GM12878 (cell line): ENCODE measurements around the gene CIAPIN1.

Experiments
- ATF2 ChIP-seq: IDR thresholded peaks from 2 replicates; pipeline ENCODE4 v1.6.1; 2012; ENCODE audit warnings: low read length, inconsistent platforms
- ATF3 ChIP-seq: IDR thresholded peaks from 2 replicates; pipeline ENCODE4 v1.6.1; 2011; ENCODE audit warnings: low read depth, mild to moderate bottlenecking, low read length, moderate library complexity, borderline replicate concordance; ENCODE audit errors: extremely low read depth
- CEBPB ChIP-seq, 2 experiments: fragments of 150-350 bp in 1 of 2; IDR thresholded peaks; 2 replicates each; pipeline ENCODE4 v1.6.1; 2012 to 2014; ENCODE audit warnings: low read depth in 2 of 2, low read length in 2 of 2, borderline replicate concordance in 1 of 2, inconsistent platforms in 1 of 2
- EZH2 ChIP-seq: IDR thresholded peaks from 2 replicates; pipeline ENCODE4 v1.6.1; 2012; ENCODE audit warnings: low read depth, mild to moderate bottlenecking, control low read depth, inconsistent platforms, low read length, borderline replicate concordance; ENCODE audit not compliant: control insufficient read depth
- MYC ChIP-seq: IDR thresholded peaks from 2 replicates; pipeline ENCODE4 v1.6.1; 2011; ENCODE audit warnings: mild to moderate bottlenecking, low read length, moderate library complexity, inconsistent platforms; ENCODE audit not compliant: insufficient read depth, insufficient replicate concordance, insufficient read length, severe bottlenecking
- NR2C2 ChIP-seq: IDR thresholded peaks from 2 replicates; pipeline ENCODE4 v1.6.1; 2011; ENCODE audit warnings: borderline replicate concordance, low read depth; ENCODE audit not compliant: control insufficient read depth, insufficient read length
- POLR2A ChIP-seq: IDR thresholded peaks from 2 replicates; pipeline ENCODE4 v1.6.1; 2011; ENCODE audit warnings: low read depth, mild to moderate bottlenecking, low read length
- RAD21 ChIP-seq: IDR thresholded peaks from 2 replicates; pipeline ENCODE4 v1.6.1; 2011; ENCODE audit warnings: mild to moderate bottlenecking, low read depth, low read length, moderate library complexity; ENCODE audit not compliant: insufficient read depth
- TAF1 ChIP-seq: IDR thresholded peaks from 2 replicates; pipeline ENCODE4 v1.6.1; 2011; ENCODE audit warnings: mild to moderate bottlenecking, low read depth, low read length, borderline replicate concordance
- ZNF592 ChIP-seq: fragments of 450-650 bp; IDR thresholded peaks from 2 replicates; pipeline ENCODE4 v1.6.1; 2017; ENCODE audit warnings: mild to moderate bottlenecking, moderate library complexity
- TF ChIP-seq, protein P1 (sequence below), 3 experiments: IDR thresholded peaks in 2 of 3; conservative IDR thresholded peaks in 1 of 3; 2 replicates each; pipeline ENCODE4 v1.5.1; 2011; ENCODE audit warnings: low read depth in 3 of 3, low read length in 3 of 3, mild to moderate bottlenecking in 3 of 3, control low read depth in 2 of 3, moderate library complexity in 2 of 3, inconsistent platforms in 1 of 3, mixed read lengths in 1 of 3; ENCODE audit not compliant: control insufficient read depth in 2 of 3, insufficient read depth in 1 of 3; ENCODE audit errors: extremely low read depth in 1 of 3

- TF ChIP-seq RAD21 (peak; percentile 71), EZH2 (no peak), ZNF592 (no peak), MYC (no peak), TAF1 (no peak), ATF3 (no peak), NR2C2 (no peak), CEBPB (IDR thresholded peaks at IDR 0.05; ENCODE audit: borderline replicate concordance in 1 of 2, low read depth in 2 of 2, low read length in 2 of 2) (no peak), POLR2A (no peak), ATF2 (no peak)
- TF ChIP-seq, protein P1, sequence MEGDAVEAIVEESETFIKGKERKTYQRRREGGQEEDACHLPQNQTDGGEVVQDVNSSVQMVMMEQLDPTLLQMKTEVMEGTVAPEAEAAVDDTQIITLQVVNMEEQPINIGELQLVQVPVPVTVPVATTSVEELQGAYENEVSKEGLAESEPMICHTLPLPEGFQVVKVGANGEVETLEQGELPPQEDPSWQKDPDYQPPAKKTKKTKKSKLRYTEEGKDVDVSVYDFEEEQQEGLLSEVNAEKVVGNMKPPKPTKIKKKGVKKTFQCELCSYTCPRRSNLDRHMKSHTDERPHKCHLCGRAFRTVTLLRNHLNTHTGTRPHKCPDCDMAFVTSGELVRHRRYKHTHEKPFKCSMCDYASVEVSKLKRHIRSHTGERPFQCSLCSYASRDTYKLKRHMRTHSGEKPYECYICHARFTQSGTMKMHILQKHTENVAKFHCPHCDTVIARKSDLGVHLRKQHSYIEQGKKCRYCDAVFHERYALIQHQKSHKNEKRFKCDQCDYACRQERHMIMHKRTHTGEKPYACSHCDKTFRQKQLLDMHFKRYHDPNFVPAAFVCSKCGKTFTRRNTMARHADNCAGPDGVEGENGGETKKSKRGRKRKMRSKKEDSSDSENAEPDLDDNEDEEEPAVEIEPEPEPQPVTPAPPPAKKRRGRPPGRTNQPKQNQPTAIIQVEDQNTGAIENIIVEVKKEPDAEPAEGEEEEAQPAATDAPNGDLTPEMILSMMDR (IDR thresholded peaks at IDR 0.05 in 2 of 3, conservative IDR thresholded peaks at IDR 0.05 in 1 of 3; ENCODE audit: control insufficient read depth in 2 of 3, extremely low read depth in 1 of 3, insufficient read depth in 1 of 3, low read depth in 3 of 3, low read length in 3 of 3): peak; percentile 48 to 62 (median 62); a peak in 5 of 6 replicates
These were observed 24.9 kb downstream of the CIAPIN1 start for GRCh38 chr16:57422026-57422944.
